SK-MEL-5 (cell line): ENCODE results near the gene GALNT18. TPM values are rescaled to one million over a fixed set of nuclear protein-coding genes. Genes with fewer than 3 reads are reported as not detected.

Source experiments
- DNase-seq: peaks from one replicate; pipeline ENCODE4 v3.0.0-alpha.2; 2016; ENCODE audit warnings: low read depth, low spot score
- in situ Hi-C: cut with HindIII; loops from 2 replicates; pipeline ENCODE4 v1.10.0; 2016; ENCODE audit warnings: low sequenced_read_pairs, high pct_unique_total_duplicates, low pct_unique_long_range_greater_than_20kb
- total RNA-seq: library from RNA; depleted of rRNA; stranded (reverse); fragments of >200 nt; shearing (Covaris generic); gene quantifications from 2 replicates; pipeline ENCODE4 v1.2.3, GENCODE V29; 2014

Gene GALNT18
- total RNA-seq, 1 experiment from 2014 or later, result 3.4 TPM

GRCh38 chr11:11579012-11579988 is 42.5 kb downstream of the GALNT18 start:
- DNase-seq, result no peak
- in situ Hi-C loops, result no loop called here

DNA sequence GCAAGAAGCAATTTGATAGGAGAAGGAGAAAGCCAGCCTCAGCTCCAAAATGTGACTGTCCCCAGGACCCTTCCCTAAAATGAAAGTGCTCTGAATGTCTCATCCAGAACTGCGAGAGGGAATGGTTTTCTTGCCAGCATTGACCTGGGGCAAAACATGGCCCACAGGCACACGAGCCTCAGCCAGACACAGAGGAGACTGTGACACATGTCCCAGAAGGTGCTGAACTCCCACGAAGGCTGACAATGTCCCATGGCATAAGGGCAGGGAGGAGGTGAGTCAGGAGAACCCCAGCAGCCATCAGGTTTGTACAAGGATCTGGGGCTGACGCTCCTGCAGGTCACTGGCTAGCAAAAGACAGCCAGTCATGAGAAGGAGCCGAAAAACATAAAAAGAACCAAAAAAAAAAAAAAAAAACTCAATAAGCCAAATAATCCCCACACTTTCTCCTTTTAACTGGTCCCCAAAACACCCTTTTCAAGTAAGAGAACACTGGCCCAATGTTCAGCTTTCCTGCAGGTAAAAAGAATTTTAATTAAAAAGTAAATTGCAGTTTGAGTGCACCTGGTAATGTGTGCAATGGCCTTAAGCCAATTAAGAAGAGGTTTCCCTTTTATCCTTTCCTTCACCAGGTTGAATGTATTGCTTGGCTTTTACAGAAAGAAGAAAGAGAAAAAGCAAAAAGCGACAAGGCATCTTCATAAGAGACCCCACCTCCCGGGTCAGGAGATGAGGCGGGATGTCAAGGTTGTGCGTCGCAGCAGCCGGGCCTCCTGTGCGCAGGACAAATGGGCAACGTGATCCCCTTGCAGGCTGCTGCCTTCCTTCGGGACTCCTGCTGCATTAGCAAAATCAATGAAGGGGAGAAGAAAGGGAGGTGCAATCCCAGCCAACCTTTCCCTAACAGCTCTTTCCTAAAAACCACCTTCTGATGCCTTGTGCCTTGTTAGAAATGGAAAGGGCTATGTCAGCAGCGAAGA is 43.6 kb downstream of the GALNT18 start:
- in situ Hi-C loops, result no loop called here
- no peak for DNase-seq

DNA sequence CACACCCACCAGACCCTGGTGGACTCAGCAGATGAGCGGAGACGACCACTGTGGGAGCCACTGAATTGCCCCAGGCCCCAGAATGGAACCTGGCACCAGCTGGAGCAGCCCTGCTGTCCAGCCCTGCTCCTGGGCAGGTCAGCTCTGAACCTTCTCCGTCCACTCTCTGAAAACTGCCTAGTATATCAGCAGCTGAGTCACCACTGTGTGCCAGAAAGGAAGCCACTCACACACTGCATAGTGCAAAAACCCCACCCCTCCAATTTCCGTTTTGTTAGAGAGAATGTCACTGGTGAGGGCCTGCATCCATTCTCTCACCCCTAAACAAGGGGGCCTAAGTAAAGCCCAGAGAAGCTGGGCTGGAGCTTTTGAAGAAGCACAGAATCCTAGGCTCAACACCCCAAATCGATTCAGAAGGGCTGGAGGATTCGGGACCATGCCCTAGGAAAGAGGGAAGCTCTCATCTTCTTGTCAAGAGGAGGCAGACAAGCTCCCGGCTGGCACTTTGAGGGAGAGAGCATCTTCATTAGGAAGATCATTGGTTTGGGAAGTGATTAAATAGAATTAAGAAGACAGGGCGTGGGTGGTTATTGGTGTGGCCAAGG is 44.5 kb downstream of the GALNT18 start:
- DNase-seq, result no peak
- in situ Hi-C loops, result no loop called here

DNA sequence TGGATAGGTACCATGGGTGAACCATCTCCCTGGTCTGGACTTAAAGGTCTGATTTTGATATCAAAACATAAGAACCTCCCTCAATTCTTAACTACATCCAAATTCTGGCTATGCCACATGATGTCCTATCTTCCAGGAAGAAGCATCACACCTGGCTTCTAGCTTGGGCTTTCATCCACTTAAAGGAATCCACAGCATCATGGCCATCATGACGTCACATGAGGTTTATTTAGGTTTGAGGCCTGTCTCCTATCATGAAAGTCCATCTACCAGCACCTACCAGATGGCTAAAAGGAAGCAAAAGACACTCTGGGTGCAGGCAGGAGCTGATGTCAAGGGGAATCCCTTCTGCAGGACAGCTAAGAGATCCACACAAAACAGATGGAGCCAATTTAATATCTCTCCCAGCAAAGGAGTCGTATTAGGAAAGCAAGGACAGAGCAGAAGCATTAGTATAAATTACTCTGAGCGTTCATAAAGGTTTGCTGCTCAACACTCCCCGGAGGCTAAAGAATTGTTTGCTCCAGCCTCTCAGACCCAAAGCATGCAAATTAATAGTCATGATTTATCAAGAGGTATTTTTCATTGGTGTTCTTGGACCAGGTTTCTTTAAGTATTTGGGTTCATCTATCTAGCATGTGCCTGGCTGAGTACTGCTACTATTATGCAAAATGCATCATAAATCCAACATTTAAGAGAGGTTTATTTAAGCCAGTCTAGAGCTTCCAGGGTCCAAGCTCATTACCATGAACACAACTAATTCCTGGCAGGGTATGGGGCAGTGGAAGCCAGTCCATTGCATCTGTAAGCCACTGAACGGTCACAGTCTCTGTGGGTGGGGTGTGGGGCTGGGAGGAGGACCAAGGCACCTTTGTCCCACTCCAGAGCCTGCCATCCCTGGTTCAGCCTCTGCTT is 47.2 kb downstream of the GALNT18 start:
- in situ Hi-C loops, result no loop called here
- no peak for DNase-seq

DNA sequence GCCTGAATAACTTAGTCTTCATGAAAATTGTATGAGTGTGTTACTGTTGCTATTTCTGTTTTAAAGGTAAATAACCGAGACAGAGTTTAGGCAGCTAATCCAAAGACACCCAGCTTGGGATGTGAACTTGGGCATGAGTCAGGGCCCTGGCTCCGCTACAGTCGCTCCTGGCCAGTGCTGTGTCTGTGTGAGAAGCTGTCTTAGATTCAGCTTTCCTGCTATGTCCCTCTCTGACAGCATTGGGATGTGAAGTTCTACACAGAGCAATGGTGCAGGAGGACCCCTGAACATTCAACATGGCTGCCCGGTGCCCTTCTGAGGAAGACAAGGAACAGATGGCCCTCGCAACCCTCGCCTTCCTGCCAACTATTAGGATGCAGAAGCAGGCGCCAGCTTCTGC is 49.4 kb downstream of the GALNT18 start:
- in situ Hi-C loops, result no loop called here
- no peak for DNase-seq

DNA sequence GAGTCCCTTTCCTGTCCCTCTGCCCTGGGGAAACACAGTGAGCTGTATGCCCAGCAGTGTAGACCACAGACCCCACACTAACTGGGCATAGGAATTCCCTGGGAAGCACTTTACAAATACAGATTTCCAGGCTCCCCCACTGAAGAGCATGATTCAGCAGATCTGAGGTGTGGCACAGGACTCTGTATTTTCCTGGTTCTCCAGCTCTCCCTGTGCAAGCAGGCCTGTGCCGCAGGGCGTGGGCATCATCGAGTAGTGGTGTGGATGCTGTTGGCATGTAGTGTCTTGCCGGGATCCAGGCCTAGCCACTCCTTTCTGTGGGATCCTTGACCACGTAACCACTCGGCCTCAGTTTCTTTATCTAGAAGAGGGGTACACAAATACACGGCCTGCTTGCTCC is 49.9 kb downstream of the GALNT18 start:
- no peak for DNase-seq
- in situ Hi-C loops, result no loop called here

DNA sequence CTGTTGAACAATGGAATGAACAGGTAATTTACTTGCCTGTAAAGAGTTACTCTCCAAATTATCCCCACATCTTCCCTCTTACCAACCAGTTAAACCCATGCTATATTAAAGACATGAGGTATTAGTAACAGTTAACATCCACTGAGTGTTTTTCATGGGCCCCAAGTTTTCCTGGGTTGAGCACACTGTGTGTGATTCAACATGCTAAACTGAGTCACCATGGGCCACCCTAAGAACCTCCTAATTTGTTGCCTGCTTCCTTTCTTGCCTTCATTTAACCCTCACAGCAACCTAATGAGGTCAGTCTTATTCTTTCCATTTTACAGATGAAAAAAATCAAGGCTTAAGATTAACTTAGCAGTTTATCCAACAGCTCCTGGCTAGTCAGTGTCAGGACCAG is 51.0 kb downstream of the GALNT18 start:
- in situ Hi-C loops, result no loop called here

GRCh38 chr11:11569936-11570491 is 51.8 kb downstream of the GALNT18 start:
- DNase-seq, result peak; percentile 4
- in situ Hi-C loops, result no loop called here

More for the DNA sequence above, 51.0 kb downstream of the GALNT18 start:
- DNase-seq, result no peak

- in situ Hi-C loops, result no loop called here
These were observed 53.1 kb downstream of the GALNT18 start for GRCh38 chr11:11568651-11569229.

DNA sequence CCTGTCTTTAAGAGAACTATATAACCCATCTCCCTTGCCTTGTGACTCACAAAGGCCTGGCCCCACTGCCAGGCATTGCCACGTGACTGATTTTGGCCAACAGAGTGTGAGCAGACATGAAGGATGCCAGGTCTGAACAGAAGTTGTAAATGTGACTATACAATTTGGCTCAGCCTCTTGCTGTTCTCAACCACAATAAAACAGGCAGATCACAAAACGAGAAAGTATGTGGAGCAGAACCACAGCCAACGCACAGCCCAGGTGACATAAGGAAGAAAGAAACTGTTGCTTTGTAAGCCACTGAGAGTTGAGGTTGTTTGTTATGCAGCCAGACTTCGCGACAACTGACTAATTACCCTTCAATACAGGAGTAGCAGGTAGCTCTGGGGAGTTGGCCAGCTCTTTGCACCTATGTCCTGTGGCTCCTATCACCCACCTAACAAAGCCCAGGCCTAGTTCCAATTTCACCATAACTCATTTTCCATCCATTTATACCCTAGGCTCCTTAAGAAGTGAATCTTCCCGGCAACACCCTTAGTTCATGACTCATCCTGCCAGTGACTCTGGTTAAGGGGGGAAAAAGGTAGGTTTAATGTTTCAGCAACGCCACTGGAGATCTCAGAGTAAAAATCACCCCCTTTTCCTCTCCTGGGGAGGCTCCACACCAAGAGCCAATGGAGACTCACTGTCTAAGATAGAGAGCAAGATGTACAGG is 53.7 kb downstream of the GALNT18 start:
- in situ Hi-C loops, result no loop called here
- DNase-seq, result no peak

More at GRCh38 chr11:11568651-11569229, 53.1 kb downstream of the GALNT18 start:
- DNase-seq, result no peak

- in situ Hi-C loops, result no loop called here
- DNase-seq, result no peak
These were observed 56.2 kb downstream of the GALNT18 start for GRCh38 chr11:11565636-11566035.

GRCh38 chr11:11563200-11563975 is 58.4 kb downstream of the GALNT18 start:
- no peak for DNase-seq
- in situ Hi-C loops, result no loop called here

DNA sequence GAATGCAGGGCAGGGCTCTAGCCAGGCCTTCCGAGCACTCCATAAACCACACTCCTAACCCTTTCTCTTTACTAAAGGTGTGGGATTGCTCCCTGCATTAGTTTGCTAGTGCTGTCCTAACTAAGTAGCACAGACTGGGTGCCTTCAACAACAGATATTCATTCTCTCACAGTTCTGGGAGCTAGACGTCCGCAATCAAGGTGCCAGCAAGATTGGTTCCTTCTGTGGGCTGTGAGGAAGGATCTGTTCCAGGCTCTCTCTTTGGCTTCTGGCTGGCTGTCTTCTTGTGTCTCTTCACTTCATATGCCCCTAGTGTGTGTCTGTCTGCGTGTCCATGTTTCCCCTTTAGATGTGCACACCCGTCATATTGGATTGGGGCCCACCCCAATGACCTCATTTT is 59.8 kb downstream of the GALNT18 start:
- in situ Hi-C loops, result no loop called here

DNA sequence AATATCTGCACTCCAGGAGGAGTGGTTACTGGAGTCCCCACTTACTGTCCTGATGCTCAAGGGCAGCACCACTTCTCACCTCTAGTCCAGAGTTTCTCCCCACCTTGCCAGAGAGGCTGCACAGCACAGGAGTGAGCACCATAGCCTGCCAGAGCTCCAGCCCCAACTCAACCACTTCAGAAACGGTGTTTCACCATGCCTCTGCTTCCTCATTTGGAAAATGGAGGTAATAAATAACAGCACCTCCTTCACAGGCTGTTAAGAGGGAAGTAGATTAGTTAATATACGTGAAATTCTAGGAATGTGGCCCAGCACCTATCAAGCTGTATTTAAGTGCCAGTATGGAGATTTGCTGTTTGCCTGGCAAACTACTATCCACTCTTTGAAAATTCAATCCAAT is 63.0 kb downstream of the GALNT18 start:
- in situ Hi-C loops, result no loop called here
- no peak for DNase-seq

More for the DNA sequence above, 59.8 kb downstream of the GALNT18 start:
- no peak for DNase-seq

GRCh38 chr11:11558396-11558795 is 63.4 kb downstream of the GALNT18 start:
- in situ Hi-C loops, result no loop called here
- no peak for DNase-seq
